Panc1 (cell line): Measurements from ENCODE around the gene C11orf52. TPM values are rescaled to one million over a fixed set of nuclear protein-coding genes. Genes with fewer than 3 reads are reported as not detected.

Source experiments
- ATAC-seq: fragments of 200-7000 bp; cut with Tn5 transposase; 2 replicates; pipeline ENCODE4 v1.9.1; 2020; ENCODE audit warnings: mild to moderate bottlenecking, moderate library complexity
- Bru-seq: library from RNA; stranded (reverse); fragments of 400-500 nt; gene quantifications from one replicate; lab custom pipeline; 2021; lab: Mats Ljungman, UMichigan
- BruChase-seq, 2 experiments: library from RNA; stranded (reverse); fragments of 400-500 nt; gene quantifications; one replicate each; lab custom pipeline; 2021; lab: Mats Ljungman, UMichigan
- BruUV-seq: library from RNA; stranded (reverse); fragments of 400-500 nt; replicated peaks from 2 replicates; lab custom pipeline; 2021; lab: Mats Ljungman, UMichigan
- CTCF ChIA-PET: fragments of 300-600 bp; sonication (Branson Sonifier 250); formaldehyde crosslinking; loops from one replicate; lab custom pipeline; 2022; ENCODE audit warnings: antibody characterized with exemption; lab: Charles Lee
- POLR2A ChIA-PET: fragments of 300-600 bp; sonication (Branson Sonifier 250); formaldehyde crosslinking; loops from one replicate; lab custom pipeline; 2022; ENCODE audit warnings: antibody characterized with exemption; lab: Charles Lee
- DNase-seq: peaks from one replicate; pipeline ENCODE4 v3.0.0-alpha.2; 2010; ENCODE audit warnings: low read depth, low spot score
- H3K27ac ChIP-seq: 2 replicates; pipeline ENCODE4 v1.5.1; 2011; ENCODE audit warnings: mild to moderate bottlenecking, low read length, inconsistent platforms
- H3K27me3 ChIP-seq: fragments of 200-500 bp; sonication (Bioruptor generic); 2 replicates; pipeline ENCODE4 v1.6.0; 2014; ENCODE audit warnings: low read length, inconsistent platforms; ENCODE audit not compliant: control insufficient read depth, insufficient read depth
- H3K36me3 ChIP-seq: fragments of 200-500 bp; sonication (Bioruptor generic); 2 replicates; pipeline ENCODE4 v1.5.1; 2014; ENCODE audit warnings: inconsistent platforms, mild to moderate bottlenecking, low read length, moderate library complexity; ENCODE audit not compliant: control insufficient read depth, insufficient read depth
- H3K4me1 ChIP-seq: 2 replicates; pipeline ENCODE4 v1.5.1; 2011; ENCODE audit warnings: inconsistent platforms, mild to moderate bottlenecking, low read length, moderate library complexity; ENCODE audit not compliant: control insufficient read depth, insufficient read depth
- H3K4me3 ChIP-seq, 2 experiments: 2 replicates each; pipeline ENCODE4 v1.5.1; 2011 to 2012; ENCODE audit warnings: low read depth in 2 of 2, low read length in 2 of 2, mild to moderate bottlenecking in 2 of 2, inconsistent platforms in 1 of 2, moderate library complexity in 1 of 2
- H3K9me3 ChIP-seq: fragments of 200-500 bp; sonication (Bioruptor generic); 2 replicates; pipeline ENCODE4 v1.5.1; 2014; ENCODE audit warnings: low read depth, mild to moderate bottlenecking, inconsistent platforms, low read length, moderate library complexity; ENCODE audit not compliant: control insufficient read depth, insufficient read depth
- CTCF ChIP-seq: fragments of 450-650 bp; IDR thresholded peaks from 2 replicates; pipeline ENCODE4 v1.5.1; 2017; ENCODE audit warnings: mild to moderate bottlenecking
- REST ChIP-seq, 2 experiments: IDR thresholded peaks; 2 replicates each; pipeline ENCODE4 v1.6.1; 2011 to 2012; ENCODE audit warnings: low read depth in 2 of 2, control low read depth in 1 of 2, low read length in 1 of 2, mild to moderate bottlenecking in 1 of 2, moderate library complexity in 1 of 2; ENCODE audit not compliant: insufficient read depth in 1 of 2
- TCF7L2 ChIP-seq: IDR thresholded peaks from 2 replicates; pipeline ENCODE4 v1.6.1; 2011; ENCODE audit warnings: mild to moderate bottlenecking, low read depth, low read length, inconsistent platforms
- in situ Hi-C: cut with HindIII; loops from 2 replicates; pipeline ENCODE4 v1.10.0; 2016; ENCODE audit warnings: low sequenced_read_pairs, low pct_unique_long_range_greater_than_20kb
- intact Hi-C: fragments of 100-400 bp; cut with micrococcal nuclease; formaldehyde crosslinking; loops from one replicate; pipeline ENCODE4 v1.10.0; 2022; ENCODE audit not compliant: unreplicated experiment
- long read RNA-seq: library from polyadenylated mRNA; unstranded; transcript quantifications from one replicate; pipeline ENCODE4 v2.0.0, GENCODE V29; 2021; ENCODE audit not compliant: unreplicated experiment
- polyA plus RNA-seq: library from polyadenylated mRNA; unstranded; fragments of >200 nt; gene quantifications from one replicate; pipeline ENCODE4 v1.2.1, GENCODE V29; 2012; ENCODE audit warnings: missing spikeins; ENCODE audit not compliant: insufficient read length
- total RNA-seq: library from RNA; stranded (reverse); gene quantifications from one replicate; pipeline ENCODE4 v1.2.1, GENCODE V29; 2021; ENCODE audit not compliant: unreplicated experiment

Gene C11orf52, protein sequence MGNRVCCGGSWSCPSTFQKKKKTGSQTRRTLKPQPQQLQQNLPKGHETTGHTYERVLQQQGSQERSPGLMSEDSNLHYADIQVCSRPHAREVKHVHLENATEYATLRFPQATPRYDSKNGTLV
- total RNA-seq (not detected), Bru-seq, nascent RNA (not detected), BruChase-seq, experiment 1, labeled RNA remaining after a 2-hour chase (not detected), BruChase-seq, experiment 2, labeled RNA remaining after a 6-hour chase (not detected)
- 0.22 TPM for polyA plus RNA-seq
- long read RNA-seq, partial matches to known transcripts = 1 of 2 reads
- long read RNA-seq, other reads (novel, unspliced or antisense) = 0 of 2 reads

DNA sequence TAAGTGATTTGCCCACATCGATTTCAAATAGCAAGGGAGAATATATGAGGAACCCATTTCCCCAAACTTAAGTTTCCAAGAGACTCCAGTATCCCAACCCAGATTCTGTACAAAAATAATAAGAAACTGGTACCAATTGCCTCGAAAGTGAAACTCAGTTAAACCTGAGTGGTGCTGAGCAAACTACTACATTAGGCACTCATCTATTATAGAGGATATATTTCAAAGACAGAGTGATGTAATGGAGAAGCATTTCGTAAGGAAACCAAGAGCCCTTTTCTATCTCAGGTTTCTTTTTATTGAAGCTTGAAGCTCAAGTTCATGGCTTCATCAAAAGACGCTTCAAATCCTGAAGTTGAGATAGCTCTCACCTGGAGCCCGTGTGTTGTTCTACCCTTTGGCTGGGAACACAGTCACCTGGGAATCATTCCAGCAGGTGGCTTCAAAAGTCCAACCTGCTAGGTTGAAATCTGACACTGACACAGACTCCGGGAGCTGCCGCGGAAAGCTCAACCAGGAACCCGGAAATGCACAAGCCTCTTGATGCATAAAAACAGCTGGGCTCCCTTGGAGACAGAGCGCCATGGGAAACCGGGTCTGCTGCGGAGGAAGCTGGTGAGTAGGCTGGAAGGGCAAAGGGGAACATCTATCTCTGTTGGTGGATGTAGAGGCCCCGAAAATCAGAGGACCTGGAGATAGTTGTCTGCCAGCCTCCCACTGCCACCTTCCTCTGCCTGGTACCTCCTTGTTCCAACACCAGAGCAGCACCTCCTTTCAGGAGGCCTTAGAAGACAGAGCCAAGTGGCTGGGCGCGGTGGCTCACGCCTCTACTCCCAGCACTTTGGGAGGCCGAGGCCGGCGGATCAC is at the start of gene C11orf52:
C11orf52 (plus strand) TSS at position 524 of the 867 bp plus-strand sequence; CDS start at position 584, 60 bp downstream.
- CTCF ChIA-PET = interaction anchor here (0.6 kb wide), 1 partner anchor 55 kb away, joined by 3 read pairs; no protein-coding TSS in a partner anchor

GRCh38 chr11:111870113-111870512 is 48.6 kb upstream of the C11orf52 start:
- in situ Hi-C loops = no loop called here
- TF ChIP-seq CTCF = no peak
- TF ChIP-seq TCF7L2 = no peak
- no peak overlapping the region for H3K27ac ChIP-seq
- POLR2A ChIA-PET = interaction anchor here (0.8 to 1.3 kb wide), 2 partner anchors 8 to 57 kb away, joined by 3 to 6 read pairs; no protein-coding TSS in a partner anchor
- intact Hi-C loops = loop anchor here (10.0 kb wide), 1 partner anchor 115 kb away; no protein-coding TSS in a partner anchor
- no TSS peak for BruUV-seq
- H3K4me1 ChIP-seq = peaks cover 13% of the 10 kb centered on the region
- no peaks in the 10 kb centered on the region for H3K9me3 ChIP-seq
- no peaks in the 10 kb centered on the region for H3K27me3 ChIP-seq
- no peak for ATAC-seq
- no peak overlapping the region for H3K4me3 ChIP-seq
- peaks cover 6% of the 10 kb centered on the region for H3K36me3 ChIP-seq
- CTCF ChIA-PET = interaction anchor here (0.6 kb wide), 1 partner anchor 85 kb away, joined by 6 read pairs; no protein-coding TSS in a partner anchor
- no peak for DNase-seq

More for the DNA sequence above, at the start of gene C11orf52:
- TF ChIP-seq REST (IDR thresholded peaks at IDR 0.05; ENCODE audit: insufficient read depth in 1 of 2, low read depth in 2 of 2, low read length in 1 of 2) (no peak), TCF7L2 (no peak)
- no peak for DNase-seq
- Histone ChIP-seq H3K36me3 (no peaks in the 10 kb centered on the region), H3K27me3 (no peaks in the 10 kb centered on the region), H3K4me3 (peak within 1 kb of the TSS in 1 of 2 experiments; percentile 10; a peak in 1 of 4 replicates), H3K4me1 (0 out of 2 replicates have a peak, but pooled peaks cover 6% of the 10 kb centered on the region), H3K9me3 (no peaks in the 10 kb centered on the region), H3K27ac (no peak within 1 kb of the TSS; the same call in 1 of the 2 replicates)
- POLR2A ChIA-PET = no interaction called here
- intact Hi-C loops = no loop called here
- no TSS peak for BruUV-seq
- in situ Hi-C loops = no loop called here
- ATAC-seq = peak; percentile 47
